A549 (cell line): ENCODE measurements around the gene CALN1. TPM values are rescaled to one million over a fixed set of nuclear protein-coding genes. Genes with fewer than 3 reads are reported as not detected.

Experiments used
- ATAC-seq, 2 experiments: fragments of 200-7000 bp in 1 of 2; fragments of >200 bp in 1 of 2; cut with Nextera tagmentation in 1 of 2; cut with Tn5 transposase in 1 of 2; 3 replicates each; pipeline versions ENCODE4 v1.8.0 to v1.9.1; 2018 to 2020; ENCODE audit warnings: mild to moderate bottlenecking in 1 of 2, moderate library complexity in 1 of 2
- CTCF ChIA-PET: fragments of 300-600 bp; sonication (Branson Sonifier 250); formaldehyde crosslinking; extraction: SDS; loops from one replicate; lab custom pipeline; 2021; ENCODE audit warnings: antibody characterized with exemption, inconsistent platforms; lab: Yijun Ruan, JAX
- POLR2A ChIA-PET: fragments of 350-600 bp; formaldehyde crosslinking; extraction: SDS; loops from one replicate; lab custom pipeline; 2021; ENCODE audit warnings: antibody characterized with exemption, inconsistent platforms; lab: Yijun Ruan, JAX
- DNase-seq, 2 experiments: peaks; one replicate each; pipeline versions ENCODE4 v3.0.0 to v3.0.0-alpha.2; 2011 to 2016; ENCODE audit warnings: low read depth in 1 of 2, low spot score in 1 of 2
- FAIRE-seq: peaks from 2 replicates; lab custom pipeline; 2011; peaks lifted over from hg19 to GRCh38; lab: Jason Lieb, UNC
- H3K27ac ChIP-seq, 2 experiments: fragments of >200 bp; sonication (Bioruptor Twin); formaldehyde crosslinking; 3 replicates each; pipeline ENCODE4 v1.5.1; 2016 to 2017
- H3K4me1 ChIP-seq: fragments of >200 bp; sonication (Bioruptor Twin); formaldehyde crosslinking; 3 replicates; pipeline ENCODE4 v1.6.1; 2016
- H3K4me2 ChIP-seq: fragments of >200 bp; sonication (Bioruptor Twin); formaldehyde crosslinking; 3 replicates; pipeline ENCODE4 v1.6.1; 2016
- H3K4me3 ChIP-seq: fragments of >200 bp; sonication (Bioruptor Twin); formaldehyde crosslinking; 3 replicates; pipeline ENCODE4 v1.5.1; 2016
- H3K9me3 ChIP-seq: fragments of >200 bp; sonication (Bioruptor Twin); formaldehyde crosslinking; 3 replicates; pipeline ENCODE4 v1.6.1; 2016
- CBX2 ChIP-seq: fragments of 200-600 bp; sonication (generic); IDR thresholded peaks from 2 replicates; pipeline ENCODE4 v1.6.1; 2016; ENCODE audit warnings: low read depth, mild to moderate bottlenecking, borderline replicate concordance
- CBX8 ChIP-seq: fragments of 200-600 bp; sonication (generic); IDR thresholded peaks from 2 replicates; pipeline ENCODE4 v1.6.1; 2016
- CHD2 ChIP-seq: fragments of 150-350 bp; IDR thresholded peaks from 2 replicates; pipeline ENCODE4 v1.6.1; 2014; ENCODE audit warnings: low read length; ENCODE audit not compliant: partially characterized antibody
- CTCF ChIP-seq: fragments of >200 bp; sonication (Bioruptor Twin); formaldehyde crosslinking; IDR thresholded peaks from 3 replicates; pipeline ENCODE4 v1.5.1; 2016
- E2F6 ChIP-seq: IDR thresholded peaks from 2 replicates; pipeline ENCODE4 v1.6.1; 2012; ENCODE audit warnings: low read depth, borderline replicate concordance
- EHF ChIP-seq: fragments of 250-450 bp; sonication (Bioruptor Pico); IDR thresholded peaks from 2 replicates; pipeline ENCODE4 v1.5.0; 2020; ENCODE audit warnings: mild to moderate bottlenecking
- ELK1 ChIP-seq: fragments of 150-350 bp; IDR thresholded peaks from 2 replicates; pipeline ENCODE4 v1.6.1; 2014; ENCODE audit warnings: low read depth, mild to moderate bottlenecking, low read length
- EP300 ChIP-seq, 2 experiments: fragments of >200 bp; sonication (Bioruptor Twin); formaldehyde crosslinking; IDR thresholded peaks; 2 replicates in 1 of 2; 3 replicates in 1 of 2; pipeline ENCODE4 v1.6.1; 2016 to 2017
- ESRRA ChIP-seq: fragments of 150-350 bp; IDR thresholded peaks from 2 replicates; pipeline ENCODE4 v1.6.1; 2014; ENCODE audit warnings: mild to moderate bottlenecking, low read length, borderline replicate concordance
- FOXS1 ChIP-seq: fragments of 250-450 bp; sonication (Bioruptor Pico); IDR thresholded peaks from 2 replicates; pipeline ENCODE4 v1.5.0; 2020; ENCODE audit warnings: mild to moderate bottlenecking, moderate library complexity
- HES2 ChIP-seq: fragments of >200 bp; sonication (Bioruptor Twin); formaldehyde crosslinking; IDR thresholded peaks from 2 replicates; pipeline ENCODE4 v1.6.1; 2016
- HEYL ChIP-seq: fragments of 250-450 bp; sonication (Bioruptor Pico); IDR thresholded peaks from 2 replicates; pipeline ENCODE4 v1.8.0; 2021; ENCODE audit warnings: mild to moderate bottlenecking, moderate library complexity
- HOXA7 ChIP-seq: fragments of 250-450 bp; sonication (Bioruptor Pico); IDR thresholded peaks from 2 replicates; pipeline ENCODE4 v1.5.0; 2020; ENCODE audit warnings: mild to moderate bottlenecking, moderate library complexity
- HOXB5 ChIP-seq: fragments of 250-450 bp; sonication (Bioruptor Pico); IDR thresholded peaks from 2 replicates; pipeline ENCODE4 v1.5.0; 2020; ENCODE audit warnings: mild to moderate bottlenecking, moderate library complexity
- KDM1A ChIP-seq: fragments of 200-600 bp; sonication (generic); IDR thresholded peaks from 2 replicates; pipeline ENCODE4 v1.6.1; 2016; ENCODE audit warnings: low read depth, mild to moderate bottlenecking
- KDM5A ChIP-seq: fragments of 200-600 bp; sonication (generic); IDR thresholded peaks from 2 replicates; pipeline ENCODE4 v1.6.1; 2016; ENCODE audit warnings: antibody characterized with exemption, mild to moderate bottlenecking
- MAZ ChIP-seq: fragments of 150-350 bp; IDR thresholded peaks from 2 replicates; pipeline ENCODE4 v1.6.1; 2014; ENCODE audit warnings: antibody characterized with exemption, low read depth, low read length, borderline replicate concordance
- NPAS2 ChIP-seq: fragments of 250-450 bp; sonication (Bioruptor Pico); IDR thresholded peaks from 2 replicates; pipeline ENCODE4 v1.8.0; 2022; ENCODE audit warnings: mild to moderate bottlenecking, moderate library complexity, borderline replicate concordance
- NR3C1 ChIP-seq: fragments of >200 bp; sonication (Bioruptor Twin); formaldehyde crosslinking; IDR thresholded peaks from 3 replicates; pipeline ENCODE4 v1.6.1; 2017
- PBX3 ChIP-seq: IDR thresholded peaks from 2 replicates; pipeline ENCODE4 v1.6.1; 2012
- PHF8 ChIP-seq: fragments of 200-600 bp; sonication (generic); IDR thresholded peaks from 2 replicates; pipeline ENCODE4 v1.6.1; 2016; ENCODE audit warnings: low read depth, mild to moderate bottlenecking, antibody characterized with exemption, moderate library complexity, borderline replicate concordance
- POLR2A ChIP-seq: IDR thresholded peaks from 2 replicates; pipeline ENCODE4 v1.6.1; 2012; ENCODE audit warnings: mild to moderate bottlenecking, low read length
- RARB ChIP-seq: fragments of 250-450 bp; sonication (Bioruptor Pico); IDR thresholded peaks from 2 replicates; pipeline ENCODE4 v1.8.0; 2021; ENCODE audit warnings: mild to moderate bottlenecking, moderate library complexity
- RCOR1 ChIP-seq: fragments of 150-350 bp; IDR thresholded peaks from 2 replicates; pipeline ENCODE4 v1.6.1; 2014; ENCODE audit warnings: antibody characterized with exemption, low read length, low read depth
- REST ChIP-seq: fragments of 200-600 bp; sonication (generic); IDR thresholded peaks from 2 replicates; pipeline ENCODE4 v1.6.1; 2016; ENCODE audit warnings: antibody characterized with exemption, mild to moderate bottlenecking, moderate library complexity
- RNF2 ChIP-seq: fragments of 200-600 bp; sonication (generic); IDR thresholded peaks from 2 replicates; pipeline ENCODE4 v1.6.1; 2016; ENCODE audit warnings: low read depth, mild to moderate bottlenecking, antibody characterized with exemption, moderate library complexity, borderline replicate concordance
- SREBF2 ChIP-seq: fragments of 450-650 bp; IDR thresholded peaks from 2 replicates; pipeline ENCODE4 v1.6.1; 2014; ENCODE audit warnings: mild to moderate bottlenecking, moderate library complexity
- ZFP36 ChIP-seq: fragments of 450-650 bp; IDR thresholded peaks from 2 replicates; pipeline ENCODE4 v1.6.1; 2014; ENCODE audit warnings: borderline replicate concordance; ENCODE audit not compliant: partially characterized antibody
- WGBS: methylation state at CpG from one replicate; pipeline ENCODE4 v1.1.6; 2017; ENCODE audit errors: missing lambda C conversion rate; 5-methylcytosine and 5-hydroxymethylcytosine counted together
- polyA plus RNA-seq, 4 experiments: library from polyadenylated mRNA; depleted of rRNA in 3 of 4; stranded (reverse); fragments of >200 nt; fragmentation: RNase III in 1 of 4; extraction: RNeasy Plus Mini Kit Qiagen cat#74134 plus additional on column Dnase treatment in 1 of 4; gene quantifications; 2 replicates in 3 of 4; 3 replicates in 1 of 4; pipeline ENCODE4 v1.2.3, GENCODE V29; 2011 to 2017

Gene CALN1
- polyA plus RNA-seq, 2 of the 4 experiments (the other 2 are of a cell fraction), result not detected

- POLR2A ChIA-PET, result no interaction called here
- Histone ChIP-seq H3K9me3 (no peaks in the 10 kb centered on the region), H3K27ac (no peak overlapping the region), H3K4me1 (no peaks in the 10 kb centered on the region), H3K4me2 (no peak overlapping the region), H3K4me3 (no peak overlapping the region)
- no peak for DNase-seq
- CTCF ChIA-PET, result no interaction called here
- ATAC-seq, result no peak
- 43% methylated on average over 11 of the region's 11 CpGs for WGBS
- no peak for FAIRE-seq
- TF ChIP-seq KDM5A, result no peak
- TF ChIP-seq HEYL, result no peak
- no peak for TF ChIP-seq EP300 (IDR thresholded peaks at IDR 0.05)
- no peak for TF ChIP-seq ESRRA
- TF ChIP-seq PBX3, result no peak
- no peak for TF ChIP-seq SREBF2
- no peak for TF ChIP-seq CBX8
- no peak for TF ChIP-seq KDM1A
- TF ChIP-seq CTCF, result no peak
- no peak for TF ChIP-seq ZFP36
Observed at GRCh38 chr7:72078856-72079255, 333.3 kb downstream of the CALN1 start.

GRCh38 chr7:72078301-72078700, 333.8 kb downstream of the CALN1 start:
- H3K9me3 ChIP-seq, result no peaks in the 10 kb centered on the region
- DNase-seq (no peak), FAIRE-seq (no peak), ATAC-seq (no peak)
- ChIA-PET CTCF (no interaction called here), POLR2A (no interaction called here)
- no peak overlapping the region for H3K4me2 ChIP-seq
- H3K4me1 ChIP-seq, result no peaks in the 10 kb centered on the region
- no peak for TF ChIP-seq PHF8
- TF ChIP-seq RARB, result no peak
- TF ChIP-seq POLR2A, result no peak
- TF ChIP-seq HOXB5 (CRISPR knock-in tag), result no peak
- TF ChIP-seq CHD2, result no peak
- no peak for TF ChIP-seq NPAS2 (CRISPR knock-in tag)
- no peak for TF ChIP-seq RCOR1
- TF ChIP-seq SREBF2, result no peak
- no peak for TF ChIP-seq CBX8
- TF ChIP-seq ELK1, result no peak
- no peak for TF ChIP-seq HES2
- no peak for TF ChIP-seq MAZ
- no peak for TF ChIP-seq CBX2
- TF ChIP-seq FOXS1 (CRISPR knock-in tag), result no peak
- no peak overlapping the region for H3K4me3 ChIP-seq
- no peak overlapping the region for H3K27ac ChIP-seq
- 21% methylated on average over 8 of the region's 8 CpGs for WGBS

- POLR2A ChIA-PET, result no interaction called here
- Histone ChIP-seq H3K4me2 (no peak overlapping the region), H3K4me3 (no peak overlapping the region), H3K27ac (no peak overlapping the region), H3K4me1 (no peaks in the 10 kb centered on the region), H3K9me3 (no peaks in the 10 kb centered on the region)
- 10% methylated on average over 4 of the region's 4 CpGs for WGBS
- CTCF ChIA-PET, result no interaction called here
- FAIRE-seq, result no peak
- no peak for ATAC-seq
- no peak for DNase-seq
- TF ChIP-seq RARB (no peak), EHF (CRISPR knock-in tag) (no peak), CBX8 (no peak), E2F6 (no peak), PHF8 (no peak), HEYL (no peak), HOXA7 (CRISPR knock-in tag) (no peak), NR3C1 (no peak), HES2 (no peak), REST (no peak), RNF2 (no peak)
Observed at GRCh38 chr7:72077786-72078185, 334.4 kb downstream of the CALN1 start.
